GM12878 (cell line): ENCODE data around the gene APOH. TPM values are rescaled to one million over a fixed set of nuclear protein-coding genes. Genes with fewer than 3 reads are reported as not detected.

Source experiments
- ATAC-seq: fragments of 200-7000 bp; cut with Tn5 transposase; 3 replicates; pipeline ENCODE4 v1.9.1; 2020; ENCODE audit warnings: mild to moderate bottlenecking, moderate library complexity
- BruUV-seq: library from RNA; stranded (reverse); fragments of 400-500 nt; replicated peaks from 2 replicates; lab custom pipeline; 2021; lab: Mats Ljungman, UMichigan
- CTCF ChIA-PET: fragments of 300-600 bp; sonication (Branson Sonifier 250); formaldehyde crosslinking; extraction: SDS; loops from one replicate; lab custom pipeline; 2021; ENCODE audit warnings: inconsistent platforms; lab: Yijun Ruan, JAX
- POLR2A ChIA-PET: fragments of 350-600 bp; formaldehyde crosslinking; extraction: SDS; loops from one replicate; lab custom pipeline; 2021; ENCODE audit warnings: inconsistent platforms; lab: Charles Lee
- RAD21 ChIA-PET: fragments of 300-600 bp; sonication (Branson Sonifier 250); formaldehyde crosslinking; loops from one replicate; lab custom pipeline; 2023; ENCODE audit warnings: antibody characterized with exemption; ENCODE audit not compliant: unreplicated experiment; lab: Charles Lee
- SMC1A ChIA-PET: fragments of 300-600 bp; sonication (Branson Sonifier 250); formaldehyde crosslinking; loops from one replicate; lab custom pipeline; 2023; ENCODE audit not compliant: unreplicated experiment, uncharacterized antibody; lab: Charles Lee
- DNase-seq: peaks from one replicate; pipeline ENCODE4 v3.0.0-alpha.2; 2011; ENCODE audit warnings: low read depth, low spot score
- FAIRE-seq: peaks from 3 replicates; lab custom pipeline; 2011; peaks lifted over from hg19 to GRCh38; lab: Jason Lieb, UNC
- H2AFZ ChIP-seq: 2 replicates; pipeline ENCODE4 v1.6.0; 2011; ENCODE audit warnings: low read depth, low read length, control low read depth; ENCODE audit not compliant: control insufficient read depth
- H3K27ac ChIP-seq: 2 replicates; pipeline ENCODE4 v1.5.1; 2011; ENCODE audit warnings: control low read depth; ENCODE audit not compliant: control insufficient read depth, insufficient read depth
- H3K27me3 ChIP-seq, 2 experiments: replicated peaks in 1 of 2; 2 replicates each; pipeline versions ENCODE4 v1.6.0 to v1.6.1; 2011; ENCODE audit warnings: low read length in 1 of 2; ENCODE audit not compliant: control insufficient read depth in 2 of 2, insufficient read depth in 2 of 2
- H3K36me3 ChIP-seq, 2 experiments: 2 replicates each; pipeline ENCODE4 v1.5.1; 2011; ENCODE audit warnings: low read length in 1 of 2; ENCODE audit not compliant: control insufficient read depth in 2 of 2, insufficient read depth in 2 of 2
- H3K4me1 ChIP-seq: 2 replicates; pipeline ENCODE4 v1.6.1; 2011; ENCODE audit warnings: mild to moderate bottlenecking, low read length, moderate library complexity, mixed read lengths; ENCODE audit not compliant: control insufficient read depth, insufficient read depth
- H3K4me2 ChIP-seq: 2 replicates; pipeline ENCODE4 v1.6.0; 2011; ENCODE audit warnings: control low read depth; ENCODE audit not compliant: control insufficient read depth, insufficient read depth
- H3K4me3 ChIP-seq: fragments of 200-600 bp; sonication (generic); 2 replicates; pipeline ENCODE4 v1.5.1; 2016
- H3K79me2 ChIP-seq: 2 replicates; pipeline ENCODE4 v1.6.0; 2011; ENCODE audit warnings: low read length; ENCODE audit not compliant: control insufficient read depth, insufficient read depth
- H3K9ac ChIP-seq: 2 replicates; pipeline ENCODE4 v1.8.0; 2011; ENCODE audit warnings: low read length, control low read depth, mixed read lengths; ENCODE audit not compliant: control insufficient read depth, insufficient read depth
- H3K9me3 ChIP-seq: replicated peaks from 3 replicates; pipeline ENCODE4 v1.5.1; 2011; ENCODE audit warnings: mild to moderate bottlenecking, low read length; ENCODE audit not compliant: control insufficient read depth, insufficient read depth
- H4K20me1 ChIP-seq: 2 replicates; pipeline ENCODE4 v1.6.0; 2011; ENCODE audit not compliant: control insufficient read depth, insufficient read depth
- ATF7 ChIP-seq: fragments of 450-650 bp; IDR thresholded peaks from 2 replicates; pipeline ENCODE4 v1.6.1; 2016; ENCODE audit warnings: low read depth, mild to moderate bottlenecking
- BCL11A ChIP-seq: IDR thresholded peaks from 2 replicates; pipeline ENCODE4 v1.6.1; 2011; ENCODE audit warnings: low read depth, low read length
- BHLHE40 ChIP-seq, 2 experiments: fragments of 450-650 bp in 1 of 2; IDR thresholded peaks; 2 replicates each; pipeline ENCODE4 v1.6.1; 2011 to 2017; ENCODE audit warnings: low read depth in 2 of 2, borderline replicate concordance in 1 of 2, improper control_type of control experiment in 1 of 2, low read length in 1 of 2, mild to moderate bottlenecking in 1 of 2
- CEBPB ChIP-seq, 2 experiments: fragments of 150-350 bp in 1 of 2; IDR thresholded peaks; 2 replicates each; pipeline ENCODE4 v1.6.1; 2012 to 2014; ENCODE audit warnings: low read depth in 2 of 2, low read length in 2 of 2, borderline replicate concordance in 1 of 2, inconsistent platforms in 1 of 2
- E2F8 ChIP-seq: fragments of 450-650 bp; IDR thresholded peaks from 2 replicates; pipeline ENCODE4 v1.6.1; 2018; ENCODE audit warnings: mild to moderate bottlenecking, low read depth, moderate library complexity; ENCODE audit not compliant: partially characterized antibody
- IKZF1 ChIP-seq: fragments of 450-650 bp; conservative IDR thresholded peaks from 2 replicates; pipeline ENCODE4 v1.6.1; 2017; ENCODE audit warnings: antibody characterized with exemption, mild to moderate bottlenecking
- IRF5 ChIP-seq: fragments of 450-650 bp; IDR thresholded peaks from 2 replicates; pipeline ENCODE4 v1.6.1; 2017; ENCODE audit warnings: borderline replicate concordance
- MEF2A ChIP-seq: IDR thresholded peaks from 2 replicates; pipeline ENCODE4 v1.6.1; 2011; ENCODE audit warnings: low read depth, mild to moderate bottlenecking, low read length, moderate library complexity; ENCODE audit not compliant: insufficient read depth
- MTA3 ChIP-seq: IDR thresholded peaks from 2 replicates; pipeline ENCODE4 v1.6.1; 2012; ENCODE audit warnings: low read length, inconsistent platforms, borderline replicate concordance
- MYB ChIP-seq: fragments of 150-350 bp; IDR thresholded peaks from 2 replicates; pipeline ENCODE4 v1.6.1; 2014; ENCODE audit warnings: mild to moderate bottlenecking, low read depth, low read length, borderline replicate concordance
- NR2F1 ChIP-seq: fragments of 450-650 bp; conservative IDR thresholded peaks from 2 replicates; pipeline ENCODE4 v1.6.1; 2017; ENCODE audit warnings: mild to moderate bottlenecking
- RAD21 ChIP-seq: IDR thresholded peaks from 2 replicates; pipeline ENCODE4 v1.6.1; 2011; ENCODE audit warnings: mild to moderate bottlenecking, low read depth, low read length, moderate library complexity; ENCODE audit not compliant: insufficient read depth
- RFX5 ChIP-seq: IDR thresholded peaks from 2 replicates; pipeline ENCODE4 v1.6.1; 2011; ENCODE audit warnings: low read depth, low read length, improper control_type of control experiment
- SIN3A ChIP-seq: IDR thresholded peaks from 2 replicates; pipeline ENCODE4 v1.6.1; 2012; ENCODE audit warnings: low read depth, low read length, improper control_type of control experiment
- SP1 ChIP-seq: IDR thresholded peaks from one replicate; pipeline ENCODE4 v1.6.1; 2011; ENCODE audit warnings: low read depth, low read length
- SUPT20H ChIP-seq: IDR thresholded peaks from 2 replicates; pipeline ENCODE4 v1.6.1; 2011; ENCODE audit warnings: low read depth, mild to moderate bottlenecking, low read length, moderate library complexity, borderline replicate concordance; ENCODE audit not compliant: control insufficient read depth
- TAF1 ChIP-seq: IDR thresholded peaks from 2 replicates; pipeline ENCODE4 v1.6.1; 2011; ENCODE audit warnings: mild to moderate bottlenecking, low read depth, low read length, borderline replicate concordance
- WRNIP1 ChIP-seq: IDR thresholded peaks from 2 replicates; pipeline ENCODE4 v1.6.1; 2011; ENCODE audit warnings: low read depth, low read length, improper control_type of control experiment, borderline replicate concordance
- ZNF274 ChIP-seq: IDR thresholded peaks from one replicate; pipeline ENCODE4 v1.8.0; 2011; ENCODE audit not compliant: insufficient read length, insufficient read depth
- WGBS: methylation state at CpG from one replicate; pipeline ENCODE4 v1.1.6; 2016; ENCODE audit warnings: low lambda C conversion rate; ENCODE audit not compliant: insufficient replicate concordance, insufficient coverage; ENCODE audit errors: missing lambda C conversion rate; 5-methylcytosine and 5-hydroxymethylcytosine counted together
- in situ Hi-C: fragments of 300-500 bp; cut with MboI; formaldehyde crosslinking; loops from 9 replicates; pipeline ENCODE4 v1.14.3; 2018; ENCODE audit warnings: mixed read lengths
- intact Hi-C: fragments of 100-400 bp; cut with micrococcal nuclease; formaldehyde crosslinking; loops from one replicate; pipeline ENCODE4 v1.14.2; 2022; ENCODE audit not compliant: unreplicated experiment
- polyA plus RNA-seq, 11 experiments: library from polyadenylated mRNA; depleted of rRNA in 4 of 11; unstranded in 6 of 11; stranded (reverse) in 5 of 11; fragments of >200 nt; fragmentation: Nextera tagmentation in 4 of 11; fragmentation: Illumina TruSeq in 1 of 11; extraction: Ambion mirVana in 4 of 11; extraction: Trizol in 1 of 11; gene quantifications; 1 replicate in 1 of 11; 2 replicates in 10 of 11; pipeline versions ENCODE4 v1.2.1 to v1.2.3, GENCODE V29; 2011 to 2016; ENCODE audit warnings: inconsistent platforms in 2 of 11, missing spikeins in 2 of 11, low read depth in 1 of 11
- total RNA-seq, 4 experiments: library from RNA; depleted of rRNA in 3 of 4; stranded (reverse); fragments of >200 nt in 3 of 4; fragmentation: Illumina TruSeq in 1 of 4; extraction: Trizol in 1 of 4; gene quantifications; 2 replicates each; pipeline versions ENCODE4 v1.2.1 to v1.2.3, GENCODE V29; 2013 to 2021

The APOH gene
- total and polyA plus RNA-seq, 10 of the 15 experiments (the other 5 are each of a cell fraction or from before 2014, with no cell fraction given): 1.8 TPM; not detected in 9

- no peak for TF ChIP-seq BCL11A
- no peak for TF ChIP-seq E2F8
- no peak for TF ChIP-seq TAF1
- TF ChIP-seq RAD21: no peak
- no peak for TF ChIP-seq BHLHE40 (IDR thresholded peaks at IDR 0.05; ENCODE audit: borderline replicate concordance in 1 of 2, low read depth in 2 of 2, low read length in 1 of 2)
- TF ChIP-seq SP1: no peak
- no peak for TF ChIP-seq MEF2A
- TF ChIP-seq MTA3: no peak
Measured at GRCh38 chr17:66222798-66223350, 6.3 kb downstream of the APOH start (continued).

GRCh38 chr17:66221755-66222530 is 7.3 kb downstream of the APOH start:
- intact Hi-C loops: no loop called here
- H2AFZ ChIP-seq: no peak overlapping the region
- 0 out of 4 replicates have a peak, but pooled peaks cover 0 to 2% of the 10 kb centered on the region in 2 experiments for H3K27me3 ChIP-seq
- in situ Hi-C loops: no loop called here
- DNase-seq (no peak), FAIRE-seq (no peak), ATAC-seq (no peak)
- WGBS: 0% methylated on average over 11 of the region's 11 CpGs
- ChIA-PET SMC1A (no interaction called here), POLR2A (no interaction called here), CTCF (interaction anchor here (0.6 kb wide), 1 partner anchor 848 kb away, joined by 3 read pairs; no protein-coding TSS in a partner anchor), RAD21 (no interaction called here)
- no peaks in the 10 kb centered on the region for H3K79me2 ChIP-seq
- H3K36me3 ChIP-seq: no peaks in the 10 kb centered on the region
- no peaks in the 10 kb centered on the region for H3K9me3 ChIP-seq
- no peak overlapping the region for H3K27ac ChIP-seq
- no peak overlapping the region for H3K9ac ChIP-seq
- no peak overlapping the region for H3K4me3 ChIP-seq
- H4K20me1 ChIP-seq: no peaks in the 10 kb centered on the region
- no peaks in the 10 kb centered on the region for H3K4me1 ChIP-seq
- BruUV-seq: no TSS peak
- H3K4me2 ChIP-seq: no peak overlapping the region
- TF ChIP-seq NR2F1 (no peak), MTA3 (no peak), ATF7 (no peak), RFX5 (no peak), SIN3A (no peak), CEBPB (IDR thresholded peaks at IDR 0.05; ENCODE audit: borderline replicate concordance in 1 of 2, low read depth in 2 of 2, low read length in 2 of 2) (no peak), ZNF274 (no peak), TAF1 (no peak), IRF5 (no peak), BHLHE40 (IDR thresholded peaks at IDR 0.05; ENCODE audit: borderline replicate concordance in 1 of 2, low read depth in 2 of 2, low read length in 1 of 2) (no peak), MYB (no peak), WRNIP1 (no peak), IKZF1 (no peak), SUPT20H (no peak)
